ENCODE measurements around the gene LEF1. TPM values are rescaled to one million over a fixed set of nuclear protein-coding genes. Genes with fewer than 3 reads are reported as not detected.

Gene LEF1
- polyA plus RNA-seq, 1 donor (not counting 4 experiments of a cell fraction or from before 2014, with no cell fraction given) = 1.5 TPM

- Histone ChIP-seq H3K4me2 (ENCODE audit: control insufficient read depth, extremely low read depth, insufficient read depth, low read depth, low read length) (peak overlapping the region; percentile 83), H3K27ac (ENCODE audit: control insufficient read depth, insufficient read depth, low read length) (no peak overlapping the region), H3K4me1 (ENCODE audit: control insufficient read depth, extremely low read depth, insufficient read depth, low read length) (peaks cover 3% of the 10 kb centered on the region), H3K9ac (ENCODE audit: control insufficient read depth, extremely low read depth, insufficient read depth, low read length) (no peak overlapping the region), H3K9me3 (ENCODE audit: control insufficient read depth, low read depth, low read length) (no peaks in the 10 kb centered on the region), H2AFZ (ENCODE audit: control insufficient read depth, low read length) (peak overlapping the region; percentile 82), H3K79me2 (ENCODE audit: control insufficient read depth, insufficient read depth, low read length) (no peaks in the 10 kb centered on the region), H3K4me3 (ENCODE audit: control insufficient read depth in 2 of 3, extremely low read depth in 1 of 3, insufficient read depth in 2 of 3, low read depth in 1 of 3, low read length in 3 of 3) (peak overlapping the region in 1 of 3 experiments; percentile 65), H3K9me1 (ENCODE audit: control insufficient read depth, extremely low read depth, insufficient read depth, low read length) (no peaks in the 10 kb centered on the region), H3K36me3 (ENCODE audit: control insufficient read depth in 2 of 2, extremely low read depth in 1 of 2, insufficient read depth in 2 of 2, low read length in 2 of 2) (no peaks in the 10 kb centered on the region), H4K20me1 (ENCODE audit: control insufficient read depth, extremely low read depth, insufficient read depth, low read length) (no peaks in the 10 kb centered on the region), H3K27me3 (ENCODE audit: control insufficient read depth, extremely low read depth, insufficient read depth, low read length) (peaks cover 67% of the 10 kb centered on the region)
- DNase-seq (ENCODE audit: low read depth, low spot score) = no peak
- FAIRE-seq = no peak
- dilution Hi-C loops (cut with MboI; ENCODE audit: extremely low pct_ligation_motif_present, low sequenced_read_pairs) = no loop called here
- TF ChIP-seq EZH2 (IDR thresholded peaks at IDR 0.05; ENCODE audit: low read length) = no peak
- TF ChIP-seq, protein P1, sequence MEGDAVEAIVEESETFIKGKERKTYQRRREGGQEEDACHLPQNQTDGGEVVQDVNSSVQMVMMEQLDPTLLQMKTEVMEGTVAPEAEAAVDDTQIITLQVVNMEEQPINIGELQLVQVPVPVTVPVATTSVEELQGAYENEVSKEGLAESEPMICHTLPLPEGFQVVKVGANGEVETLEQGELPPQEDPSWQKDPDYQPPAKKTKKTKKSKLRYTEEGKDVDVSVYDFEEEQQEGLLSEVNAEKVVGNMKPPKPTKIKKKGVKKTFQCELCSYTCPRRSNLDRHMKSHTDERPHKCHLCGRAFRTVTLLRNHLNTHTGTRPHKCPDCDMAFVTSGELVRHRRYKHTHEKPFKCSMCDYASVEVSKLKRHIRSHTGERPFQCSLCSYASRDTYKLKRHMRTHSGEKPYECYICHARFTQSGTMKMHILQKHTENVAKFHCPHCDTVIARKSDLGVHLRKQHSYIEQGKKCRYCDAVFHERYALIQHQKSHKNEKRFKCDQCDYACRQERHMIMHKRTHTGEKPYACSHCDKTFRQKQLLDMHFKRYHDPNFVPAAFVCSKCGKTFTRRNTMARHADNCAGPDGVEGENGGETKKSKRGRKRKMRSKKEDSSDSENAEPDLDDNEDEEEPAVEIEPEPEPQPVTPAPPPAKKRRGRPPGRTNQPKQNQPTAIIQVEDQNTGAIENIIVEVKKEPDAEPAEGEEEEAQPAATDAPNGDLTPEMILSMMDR (optimal IDR thresholded peaks at IDR 0.05 in 1 of 3, IDR thresholded peaks at IDR 0.05 in 1 of 3, conservative IDR thresholded peaks at IDR 0.05 in 1 of 3; ENCODE audit: extremely low read depth in 1 of 3, insufficient read depth in 2 of 3, low read length in 3 of 3) = peak in 1 of 3 experiments; percentile 6
Measured at GRCh38 chr4:108172231-108172752, 3.6 kb upstream of the LEF1 start.

GRCh38 chr4:108171339-108172230 lies 2.9 kb upstream of the LEF1 start:
- Histone ChIP-seq H3K4me3 (ENCODE audit: control insufficient read depth in 2 of 3, extremely low read depth in 1 of 3, insufficient read depth in 2 of 3, low read depth in 1 of 3, low read length in 3 of 3) (no peak overlapping the region), H3K27me3 (ENCODE audit: control insufficient read depth, extremely low read depth, insufficient read depth, low read length) (peaks cover 74% of the 10 kb centered on the region), H3K4me1 (ENCODE audit: control insufficient read depth, extremely low read depth, insufficient read depth, low read length) (peaks cover 3% of the 10 kb centered on the region), H3K27ac (ENCODE audit: control insufficient read depth, insufficient read depth, low read length) (no peak overlapping the region), H4K20me1 (ENCODE audit: control insufficient read depth, extremely low read depth, insufficient read depth, low read length) (no peaks in the 10 kb centered on the region), H3K9me3 (ENCODE audit: control insufficient read depth, low read depth, low read length) (no peaks in the 10 kb centered on the region), H3K36me3 (ENCODE audit: control insufficient read depth in 2 of 2, extremely low read depth in 1 of 2, insufficient read depth in 2 of 2, low read length in 2 of 2) (no peaks in the 10 kb centered on the region), H3K4me2 (ENCODE audit: control insufficient read depth, extremely low read depth, insufficient read depth, low read depth, low read length) (no peak overlapping the region), H2AFZ (ENCODE audit: control insufficient read depth, low read length) (no peak overlapping the region), H3K9ac (ENCODE audit: control insufficient read depth, extremely low read depth, insufficient read depth, low read length) (no peak overlapping the region), H3K79me2 (ENCODE audit: control insufficient read depth, insufficient read depth, low read length) (no peaks in the 10 kb centered on the region), H3K9me1 (ENCODE audit: control insufficient read depth, extremely low read depth, insufficient read depth, low read length) (no peaks in the 10 kb centered on the region)
- DNase-seq (ENCODE audit: low read depth, low spot score) (no peak), FAIRE-seq (no peak)
- peak; percentile 23 for TF ChIP-seq EZH2 (IDR thresholded peaks at IDR 0.05; ENCODE audit: low read length)
- TF ChIP-seq, protein P1 (optimal IDR thresholded peaks at IDR 0.05 in 1 of 3, IDR thresholded peaks at IDR 0.05 in 1 of 3, conservative IDR thresholded peaks at IDR 0.05 in 1 of 3; ENCODE audit: extremely low read depth in 1 of 3, insufficient read depth in 2 of 3, low read length in 3 of 3) = no peak
- dilution Hi-C loops (cut with MboI; ENCODE audit: extremely low pct_ligation_motif_present, low sequenced_read_pairs) = no loop called here
